K562 (cell line): ENCODE data around the gene FBP1. TPM values are rescaled to one million over a fixed set of nuclear protein-coding genes. Genes with fewer than 3 reads are reported as not detected.

Source experiments
- ATF4 ChIP-seq: fragments of 450-650 bp; formaldehyde crosslinking; IDR thresholded peaks from 2 replicates; pipeline ENCODE4 v1.4.0; 2022; ENCODE audit warnings: mild to moderate bottlenecking, moderate library complexity
- BCL6 ChIP-seq: fragments of 250-450 bp; sonication (Bioruptor Pico); IDR thresholded peaks from 2 replicates; pipeline ENCODE4 v1.4.0; 2020
- ELF4 ChIP-seq: fragments of 450-650 bp; formaldehyde crosslinking; IDR thresholded peaks from 2 replicates; pipeline ENCODE4 v1.4.0; 2022; ENCODE audit warnings: missing genetic modification characterization
- FOXK1 ChIP-seq: sonication (generic); formaldehyde crosslinking; IDR thresholded peaks from 2 replicates; pipeline ENCODE4 v1.8.0; 2022; ENCODE audit warnings: missing genetic modification reagents, mild to moderate bottlenecking, borderline replicate concordance
- HMGN3 ChIP-seq: IDR thresholded peaks from 2 replicates; pipeline ENCODE4 v1.6.1; 2011; ENCODE audit warnings: borderline replicate concordance, low read depth, mild to moderate bottlenecking, mixed read lengths, low read length; ENCODE audit not compliant: insufficient read length; ENCODE audit errors: extremely low read depth
- HOMEZ ChIP-seq: fragments of 250-450 bp; sonication (Bioruptor Pico); IDR thresholded peaks from 2 replicates; pipeline ENCODE4 v1.4.0; 2020; ENCODE audit warnings: mild to moderate bottlenecking, moderate library complexity
- NCOA2 ChIP-seq, 2 experiments: fragments of 450-650 bp; IDR thresholded peaks; 2 replicates each; pipeline ENCODE4 v1.6.1; 2018; ENCODE audit warnings: mild to moderate bottlenecking in 2 of 2, moderate library complexity in 1 of 2; ENCODE audit not compliant: partially characterized antibody in 2 of 2
- OTX1 ChIP-seq: fragments of 450-650 bp; formaldehyde crosslinking; IDR thresholded peaks from 2 replicates; pipeline ENCODE4 v1.4.0; 2022; ENCODE audit warnings: mild to moderate bottlenecking
- PREB ChIP-seq: sonication (generic); formaldehyde crosslinking; IDR thresholded peaks from 2 replicates; pipeline ENCODE4 v1.8.1; 2023; ENCODE audit warnings: mild to moderate bottlenecking, missing genetic modification reagents
- REST ChIP-seq, 2 experiments: fragments of 450-650 bp; formaldehyde crosslinking in 1 of 2; IDR thresholded peaks; 2 replicates each; pipeline versions ENCODE4 v1.4.0 to v1.6.1; 2014 to 2020; ENCODE audit warnings: mild to moderate bottlenecking in 2 of 2, borderline replicate concordance in 1 of 2, low read depth in 1 of 2
- USF1 ChIP-seq: sonication (generic); formaldehyde crosslinking; IDR thresholded peaks from 2 replicates; pipeline ENCODE4 v1.9.0; 2022; ENCODE audit warnings: mild to moderate bottlenecking, missing genetic modification reagents
- ZC3H11A ChIP-seq: IDR thresholded peaks from 2 replicates; pipeline ENCODE4 v1.6.1; 2012; ENCODE audit warnings: low read depth, low read length, improper control_type of control experiment
- ZFP36 ChIP-seq: fragments of 150-350 bp; IDR thresholded peaks from 2 replicates; pipeline ENCODE4 v1.6.1; 2018; ENCODE audit warnings: low read length, low read depth; ENCODE audit not compliant: partially characterized antibody
- ZKSCAN3 ChIP-seq: fragments of 250-450 bp; sonication (Bioruptor Pico); IDR thresholded peaks from 2 replicates; pipeline ENCODE4 v1.4.0; 2020
- polyA plus RNA-seq, 8 experiments: library from polyadenylated mRNA; depleted of rRNA in 4 of 8; stranded (reverse) in 5 of 8; unstranded in 3 of 8; fragments of >200 nt; fragmentation: Nextera tagmentation in 2 of 8; fragmentation: Illumina TruSeq in 1 of 8; extraction: Ambion mirVana in 2 of 8; extraction: Trizol in 1 of 8; gene quantifications; 2 replicates each; pipeline versions ENCODE4 v1.2.1 to v1.2.3, GENCODE V29; 2011 to 2014; ENCODE audit warnings: inconsistent platforms in 1 of 8, missing spikeins in 1 of 8
- total RNA-seq, 7 experiments: library from RNA; depleted of rRNA in 6 of 7; stranded (reverse); fragments of >200 nt in 6 of 7; fragmentation: Illumina TruSeq in 2 of 7; extraction: Trizol in 2 of 7; gene quantifications; 2 replicates each; pipeline versions ENCODE4 v1.2.1 to v1.2.3, GENCODE V29; 2011 to 2021; ENCODE audit warnings: low replicate concordance in 1 of 7

The FBP1 gene
- total and polyA plus RNA-seq, 9 of the 15 experiments (the other 6 are each of a cell fraction or from before 2014, with no cell fraction given): 0.24 TPM; not detected in 8

DNA sequence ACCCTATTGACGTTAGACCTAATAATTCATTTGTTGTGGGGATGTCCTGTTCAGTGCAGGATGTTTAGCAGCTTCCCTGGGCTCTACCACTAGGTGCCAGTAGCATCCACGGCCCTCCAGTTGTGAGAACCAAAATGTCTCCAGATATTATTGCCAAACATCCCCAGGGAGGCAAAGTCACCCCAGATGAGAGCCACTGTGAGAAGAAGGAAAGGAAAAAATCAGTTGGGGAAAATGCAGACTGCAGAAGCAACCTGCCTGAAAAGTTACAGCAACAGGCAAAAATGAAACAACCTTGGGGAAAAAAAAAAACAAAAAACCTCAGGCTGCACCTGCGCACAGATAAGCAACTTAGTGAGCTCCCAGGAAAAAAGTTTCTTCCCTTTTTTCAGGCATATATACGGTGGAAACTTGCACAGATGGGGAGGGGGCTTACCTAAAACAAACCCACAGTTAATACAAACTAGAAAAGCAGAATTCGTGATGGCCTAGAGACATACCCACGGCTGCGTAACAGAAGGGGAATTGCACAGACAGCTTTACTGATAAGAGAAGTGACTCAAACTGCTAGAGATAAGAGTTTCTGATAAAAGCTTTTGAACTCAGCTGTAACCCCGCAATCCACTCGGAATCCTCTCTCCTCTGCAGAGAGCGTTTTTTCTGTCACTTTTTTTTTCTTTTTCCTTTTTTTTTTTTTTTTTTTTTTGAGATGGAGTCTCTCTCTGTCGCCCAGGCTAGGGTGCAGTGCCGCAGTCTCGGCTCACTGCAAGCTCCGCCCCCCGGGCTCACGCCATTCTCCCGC is 29.8 kb upstream of the FBP1 start (continued):
- TF ChIP-seq HOMEZ (CRISPR knock-in tag) (no peak), REST (IDR thresholded peaks at IDR 0.05; ENCODE audit: borderline replicate concordance) (peak; percentile 6; the same call in 1 of the 2 replicates), REST (CRISPR knock-in tag; IDR thresholded peaks at IDR 0.05; ENCODE audit: low read depth) (no peak), BCL6 (CRISPR knock-in tag) (no peak), HMGN3 (no peak), ATF4 (no peak), OTX1 (CRISPR knock-in tag) (no peak), NCOA2 (IDR thresholded peaks at IDR 0.05; ENCODE audit: partially characterized antibody in 2 of 2) (no peak), PREB (CRISPR knock-in tag) (no peak), ZKSCAN3 (CRISPR knock-in tag) (no peak), ELF4 (CRISPR knock-in tag) (no peak), ZFP36 (no peak), FOXK1 (no peak), ZC3H11A (no peak), USF1 (CRISPR knock-in tag) (no peak)
